Ascending aorta (tissue), 2 donors: ENCODE measurements around the gene IL3RA. TPM values are rescaled to one million over a fixed set of nuclear protein-coding genes. Genes with fewer than 3 reads are reported as not detected.
"Not testable (repeated sequence)": the region's sequence is repeated elsewhere in the genome, so short reads cannot be mapped to it uniquely, and the experiment has no call there.

Source experiments
- DNase-seq, 2 donors: peaks; one replicate each; pipeline ENCODE4 v3.0.0-alpha.2; 2019; ENCODE audit warnings: low spot score in 2 of 2
- H3K27ac ChIP-seq, 2 donors: fragments of 200-600 bp; sonication (generic); one replicate each; pipeline ENCODE4 v1.5.1; 2016 to 2017; ENCODE audit warnings: mild to moderate bottlenecking in 1 of 2
- H3K27me3 ChIP-seq: fragments of 200-600 bp; sonication (generic); one replicate; pipeline ENCODE4 v1.5.1; 2017
- H3K36me3 ChIP-seq, 2 donors: fragments of 200-600 bp; sonication (generic); one replicate each; pipeline ENCODE4 v1.5.1; 2016
- H3K4me1 ChIP-seq, 2 donors: fragments of 200-600 bp; sonication (generic); one replicate each; pipeline ENCODE4 v1.5.1; 2016 to 2017; ENCODE audit warnings: mild to moderate bottlenecking in 1 of 2
- H3K4me3 ChIP-seq, 2 donors: fragments of 200-600 bp; sonication (generic); one replicate each; pipeline ENCODE4 v1.5.1; 2016 to 2017; ENCODE audit warnings: mild to moderate bottlenecking in 1 of 2
- H3K9me3 ChIP-seq, 2 donors: fragments of 200-600 bp; sonication (generic); one replicate each; pipeline ENCODE4 v1.5.1; 2016
- CTCF ChIP-seq, 3 experiments: fragments of 200-600 bp in 2 of 3; fragments of 450-650 bp in 1 of 3; sonication (generic) in 2 of 3; IDR thresholded peaks; one replicate each; pipeline ENCODE4 v1.5.1; 2016 to 2019; ENCODE audit warnings: antibody characterized with exemption in 3 of 3, mild to moderate bottlenecking in 1 of 3, moderate library complexity in 1 of 3
- intact Hi-C: fragments of 100-400 bp; cut with DNase I; formaldehyde crosslinking; loops from one replicate; pipeline ENCODE4 v1.15.1; 2023
- total RNA-seq: library from RNA; depleted of rRNA; stranded (reverse); fragments of >200 nt; gene quantifications from one replicate; pipeline ENCODE4 v1.1.0, GENCODE V29; 2016

Gene IL3RA
- total RNA-seq, 1 donor from 2014 or later: 71.9 TPM

- DNase-seq: no peak
- H3K4me1 ChIP-seq: no peaks in the 10 kb centered on the region
- TF ChIP-seq CTCF (IDR thresholded peaks at IDR 0.05): no peak
- no peak overlapping the region for H3K27ac ChIP-seq
- intact Hi-C loops: no loop called here
- peaks cover 8 to 9% of the 10 kb centered on the region in 2 donors for H3K9me3 ChIP-seq
- H3K27me3 ChIP-seq: no peaks in the 10 kb centered on the region
- H3K4me3 ChIP-seq: no peak overlapping the region
- H3K36me3 ChIP-seq: peaks cover 4 to 36% of the 10 kb centered on the region in 2 donors
Observed at GRCh38 chrX:1360171-1360570, 23.6 kb downstream of the IL3RA start.

- H3K27me3 ChIP-seq: no peaks in the 10 kb centered on the region
- intact Hi-C loops: no loop called here
- H3K36me3 ChIP-seq: peaks cover 4 to 36% of the 10 kb centered on the region in 2 donors
- H3K9me3 ChIP-seq: peaks cover 8 to 9% of the 10 kb centered on the region in 2 donors
- H3K4me3 ChIP-seq: no peak overlapping the region
- H3K27ac ChIP-seq: no peak overlapping the region
- DNase-seq: no peak
- no peak for TF ChIP-seq CTCF (IDR thresholded peaks at IDR 0.05)
- H3K4me1 ChIP-seq: no peaks in the 10 kb centered on the region
Observed at GRCh38 chrX:1361275-1361674, 24.7 kb downstream of the IL3RA start.

- H3K27me3 ChIP-seq: no peaks in the 10 kb centered on the region
- H3K36me3 ChIP-seq: peaks cover 4 to 36% of the 10 kb centered on the region in 2 donors
- no peak for TF ChIP-seq CTCF (IDR thresholded peaks at IDR 0.05)
- no peak for DNase-seq
- no peak overlapping the region for H3K27ac ChIP-seq
- H3K9me3 ChIP-seq: peaks cover 8 to 9% of the 10 kb centered on the region in 2 donors
- no peaks in the 10 kb centered on the region for H3K4me1 ChIP-seq
- H3K4me3 ChIP-seq: no peak overlapping the region
- intact Hi-C loops: no loop called here
Observed at GRCh38 chrX:1361910-1362309, 25.3 kb downstream of the IL3RA start.

GRCh38 chrX:1366363-1366762, 29.8 kb downstream of the IL3RA start:
- DNase-seq, H3K9me3 ChIP-seq, H3K4me3 ChIP-seq, intact Hi-C loops, H3K4me1 ChIP-seq, H3K27me3 ChIP-seq, H3K27ac ChIP-seq: not testable (repeated sequence)
- peaks cover 4 to 20% of the 10 kb centered on the region in 2 donors for H3K36me3 ChIP-seq

GRCh38 chrX:1368385-1368698, 31.8 kb downstream of the IL3RA start:
- no peaks in the 10 kb centered on the region for H3K9me3 ChIP-seq
- no peak overlapping the region for H3K27ac ChIP-seq
- peaks cover 4 to 16% of the 10 kb centered on the region in 2 donors for H3K36me3 ChIP-seq
- intact Hi-C loops: no loop called here
- H3K4me3 ChIP-seq: no peak overlapping the region
- no peaks in the 10 kb centered on the region for H3K4me1 ChIP-seq
- no peaks in the 10 kb centered on the region for H3K27me3 ChIP-seq
- no peak for DNase-seq
- TF ChIP-seq CTCF (IDR thresholded peaks at IDR 0.05): no peak

GRCh38 chrX:1378306-1378759, 41.7 kb downstream of the IL3RA start:
- H3K36me3 ChIP-seq: peaks cover under 1 to 4% of the 10 kb centered on the region in 2 donors
- no peak overlapping the region for H3K27ac ChIP-seq
- intact Hi-C loops: no loop called here
- DNase-seq: peak in 1 of 2 donors; percentile 48
- no peak for TF ChIP-seq CTCF (IDR thresholded peaks at IDR 0.05)
- no peaks in the 10 kb centered on the region for H3K27me3 ChIP-seq
- H3K4me1 ChIP-seq: no peaks in the 10 kb centered on the region
- no peak overlapping the region for H3K4me3 ChIP-seq
- no peaks in the 10 kb centered on the region for H3K9me3 ChIP-seq
